GM12864 (cell line): Measurements from ENCODE around the gene TCF20.

ENCODE experiments used
- DNase-seq: peaks from one replicate; pipeline ENCODE4 v3.0.0-alpha.2; 2011; ENCODE audit warnings: low read depth
- H3K4me3 ChIP-seq: 2 replicates; pipeline ENCODE4 v1.5.1; 2011; ENCODE audit warnings: mild to moderate bottlenecking, low read depth, low read length, control low read depth
- TF ChIP-seq, protein P1 (sequence below): IDR thresholded peaks from 2 replicates; pipeline ENCODE4 v1.5.1; 2011; ENCODE audit warnings: low read depth, mild to moderate bottlenecking, moderate library complexity, low read length, control low read depth, inconsistent platforms; ENCODE audit errors: missing control alignments

TCF20 gene

DNA sequence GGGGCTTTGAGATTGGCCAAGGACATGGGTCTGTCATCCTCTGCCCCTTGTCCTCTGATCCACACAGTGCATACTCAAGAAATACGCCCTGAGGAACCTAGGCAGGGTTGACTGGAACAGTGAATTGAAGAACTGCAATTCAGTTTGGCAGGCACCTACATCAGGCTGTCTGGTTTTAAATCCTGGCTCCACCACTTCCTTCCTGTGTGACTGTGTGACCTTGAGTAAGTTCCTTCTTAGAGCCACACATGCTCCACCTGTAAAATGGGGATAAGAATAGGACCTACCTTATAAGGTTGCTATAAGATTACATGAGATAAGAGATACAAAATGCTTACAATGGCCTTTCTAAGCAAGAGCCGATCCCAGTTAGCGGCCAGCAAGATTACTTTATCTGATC, 15.8 kb upstream of the TCF20 start:
- H3K4me3 ChIP-seq: no peak overlapping the region
- TF ChIP-seq, protein P1, sequence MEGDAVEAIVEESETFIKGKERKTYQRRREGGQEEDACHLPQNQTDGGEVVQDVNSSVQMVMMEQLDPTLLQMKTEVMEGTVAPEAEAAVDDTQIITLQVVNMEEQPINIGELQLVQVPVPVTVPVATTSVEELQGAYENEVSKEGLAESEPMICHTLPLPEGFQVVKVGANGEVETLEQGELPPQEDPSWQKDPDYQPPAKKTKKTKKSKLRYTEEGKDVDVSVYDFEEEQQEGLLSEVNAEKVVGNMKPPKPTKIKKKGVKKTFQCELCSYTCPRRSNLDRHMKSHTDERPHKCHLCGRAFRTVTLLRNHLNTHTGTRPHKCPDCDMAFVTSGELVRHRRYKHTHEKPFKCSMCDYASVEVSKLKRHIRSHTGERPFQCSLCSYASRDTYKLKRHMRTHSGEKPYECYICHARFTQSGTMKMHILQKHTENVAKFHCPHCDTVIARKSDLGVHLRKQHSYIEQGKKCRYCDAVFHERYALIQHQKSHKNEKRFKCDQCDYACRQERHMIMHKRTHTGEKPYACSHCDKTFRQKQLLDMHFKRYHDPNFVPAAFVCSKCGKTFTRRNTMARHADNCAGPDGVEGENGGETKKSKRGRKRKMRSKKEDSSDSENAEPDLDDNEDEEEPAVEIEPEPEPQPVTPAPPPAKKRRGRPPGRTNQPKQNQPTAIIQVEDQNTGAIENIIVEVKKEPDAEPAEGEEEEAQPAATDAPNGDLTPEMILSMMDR: no peak
- peak; percentile 21 for DNase-seq

DNA sequence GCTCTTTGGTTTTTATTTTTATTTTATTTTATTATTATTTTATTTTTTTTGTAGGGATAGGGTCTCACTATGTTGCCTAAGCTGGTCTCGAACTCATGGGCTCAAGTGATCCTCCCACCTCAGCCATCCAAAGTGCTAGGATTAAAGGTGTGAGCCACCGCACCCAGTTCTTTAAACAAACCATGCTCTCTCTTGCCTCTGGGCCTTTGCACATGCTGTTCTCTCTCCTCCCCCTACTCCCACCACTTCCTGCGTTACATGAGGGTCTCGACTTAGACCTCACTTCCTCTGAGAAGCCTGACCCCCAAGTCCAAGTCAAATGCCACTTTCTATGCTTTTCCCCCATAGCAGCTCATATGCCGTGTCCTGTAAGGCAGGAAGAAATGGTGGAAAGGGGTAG, 15.2 kb upstream of the TCF20 start:
- no peak overlapping the region for H3K4me3 ChIP-seq
- TF ChIP-seq, protein P1: no peak
- DNase-seq: no peak

DNA sequence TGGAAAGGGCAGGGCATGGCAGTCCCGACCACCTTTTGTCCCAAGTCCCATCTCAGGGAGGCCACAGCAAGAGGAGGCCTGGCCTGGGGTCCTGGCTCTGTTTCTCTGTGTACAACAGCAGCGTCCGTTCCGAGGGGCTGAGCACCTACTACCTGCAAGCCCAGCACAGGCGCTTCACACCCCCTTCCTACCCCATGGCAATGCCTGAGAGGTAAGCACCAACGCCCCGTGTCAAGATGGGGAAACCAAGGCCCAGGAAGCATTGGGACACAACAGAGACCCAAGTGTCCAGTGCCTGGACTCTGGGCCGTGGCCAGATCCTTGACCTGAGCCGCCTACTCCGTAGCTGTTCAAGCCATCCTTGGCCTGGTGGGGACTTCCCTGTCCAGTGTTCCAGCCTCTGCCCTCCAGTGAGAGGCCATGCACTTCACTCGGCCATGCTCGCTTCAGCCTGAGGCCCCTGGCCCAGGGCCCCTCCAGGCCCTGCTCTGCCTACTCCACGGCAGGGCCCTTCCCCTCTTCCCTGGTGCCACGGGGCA, 14.3 kb upstream of the TCF20 start:
- no peak for DNase-seq
- TF ChIP-seq, protein P1: no peak
- no peak overlapping the region for H3K4me3 ChIP-seq

DNA sequence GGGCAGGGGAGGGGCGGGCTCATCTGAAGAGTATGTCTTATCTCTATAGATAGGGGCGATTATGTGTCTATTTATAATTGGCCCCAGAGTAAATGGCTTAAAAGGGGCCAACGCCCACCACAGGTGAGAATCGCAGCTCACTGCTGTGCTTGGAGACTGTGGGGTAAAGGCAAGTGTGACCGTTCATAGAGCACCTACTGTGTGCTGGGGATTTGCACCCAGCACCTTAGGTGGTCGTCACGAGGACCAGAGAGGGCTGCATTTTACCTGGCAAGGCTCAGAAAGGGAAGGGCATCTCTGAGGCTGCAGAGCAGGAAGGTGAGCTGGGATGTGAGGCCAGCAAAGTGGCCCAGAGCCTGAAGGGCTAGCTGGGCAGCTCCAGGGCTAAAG, 13.7 kb upstream of the TCF20 start:
- no peak for DNase-seq
- TF ChIP-seq, protein P1: no peak
- no peak overlapping the region for H3K4me3 ChIP-seq

DNA sequence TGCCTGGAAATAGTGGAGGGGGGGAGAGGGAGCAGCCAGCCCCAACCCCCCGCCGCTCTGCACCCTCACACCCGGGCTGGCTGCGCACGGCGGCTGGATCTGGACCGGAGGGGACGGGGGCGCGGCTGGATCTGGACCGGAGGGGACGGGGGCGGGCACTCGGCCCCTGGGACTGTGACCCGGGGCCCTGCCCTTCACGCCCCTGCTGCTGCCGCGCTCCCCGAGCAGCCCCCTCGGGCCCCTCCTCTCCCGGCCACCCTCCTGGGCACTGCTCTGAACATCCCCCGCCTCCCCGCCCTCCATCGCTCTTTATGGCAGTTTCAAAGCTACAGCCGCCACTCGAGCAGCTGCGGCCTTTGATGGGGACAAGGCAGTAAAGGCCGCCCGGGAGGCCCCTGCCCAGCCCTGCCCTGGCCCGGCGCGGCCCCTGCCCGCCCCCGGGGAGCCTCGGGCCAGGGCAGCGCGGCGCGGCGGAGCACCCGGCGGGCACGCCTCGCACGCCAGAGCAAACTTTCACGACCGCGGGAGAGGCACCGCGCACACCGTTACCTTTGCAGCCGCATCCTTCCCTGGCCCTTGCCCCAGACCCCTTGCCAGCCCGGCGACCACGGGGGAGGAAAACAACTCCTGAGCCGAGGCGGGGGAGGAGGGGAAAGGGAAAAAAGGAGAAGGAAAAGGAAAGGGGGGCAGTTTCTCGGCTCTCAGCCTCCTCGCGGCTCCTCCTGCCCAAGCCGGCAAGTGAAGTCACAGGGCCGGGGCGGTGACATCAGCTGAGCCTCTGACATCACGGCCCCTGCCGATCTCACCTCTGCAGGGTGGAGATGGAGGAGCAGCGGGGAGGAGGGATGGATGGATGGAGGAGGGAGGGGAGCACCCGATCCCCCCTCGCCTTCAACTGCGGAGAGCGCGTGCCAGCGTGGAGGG, 13.1 kb upstream of the TCF20 start:
- no peak for DNase-seq
- H3K4me3 ChIP-seq: no peak overlapping the region
- TF ChIP-seq, protein P1: no peak

DNA sequence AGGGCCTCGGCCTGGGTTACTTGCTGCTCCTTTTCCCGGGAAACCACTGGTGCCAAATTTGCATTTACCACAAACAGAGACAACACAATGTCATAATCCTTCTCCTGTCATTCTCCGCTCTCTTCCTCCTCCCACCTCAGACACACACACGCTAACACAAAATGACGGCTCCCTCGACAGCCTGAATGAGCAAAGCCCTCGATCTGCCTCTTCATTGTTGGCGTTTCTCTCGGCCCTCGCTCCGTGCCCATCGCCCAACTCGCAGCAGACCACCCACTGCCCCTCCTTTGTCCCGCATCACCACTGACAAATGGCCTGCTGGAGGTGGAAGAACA, 12.5 kb upstream of the TCF20 start:
- H3K4me3 ChIP-seq: no peak overlapping the region
- TF ChIP-seq, protein P1: no peak
- no peak for DNase-seq
